Measurements from ENCODE around the gene JAM3.
"Not testable (repeated sequence)": the region's sequence is repeated elsewhere in the genome, so short reads cannot be mapped to it uniquely, and the experiment has no call there.

The JAM3 gene

DNA sequence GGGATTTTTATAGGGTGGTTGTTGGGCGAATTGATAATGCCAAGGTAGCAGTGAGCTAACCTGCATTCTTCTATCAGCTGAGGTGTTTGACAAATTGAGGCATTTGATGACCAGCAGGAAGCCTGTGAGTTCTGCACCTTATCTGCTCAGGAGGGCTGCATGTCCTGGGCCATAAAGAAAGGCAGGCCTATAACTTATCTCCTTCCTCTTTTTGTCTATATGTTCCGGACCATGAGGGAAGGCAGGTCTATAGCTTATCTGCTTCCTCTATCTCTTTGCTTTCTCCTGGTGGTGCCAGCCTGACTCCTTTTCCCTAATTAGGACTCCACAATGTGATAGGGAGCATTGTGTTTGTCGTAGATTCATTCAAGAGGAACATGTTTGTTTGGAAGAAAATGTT is 8.6 kb upstream of the JAM3 start:
- no peak for DNase-seq (ENCODE audit: low read depth in 2 of 2, low spot score in 1 of 2)

DNA sequence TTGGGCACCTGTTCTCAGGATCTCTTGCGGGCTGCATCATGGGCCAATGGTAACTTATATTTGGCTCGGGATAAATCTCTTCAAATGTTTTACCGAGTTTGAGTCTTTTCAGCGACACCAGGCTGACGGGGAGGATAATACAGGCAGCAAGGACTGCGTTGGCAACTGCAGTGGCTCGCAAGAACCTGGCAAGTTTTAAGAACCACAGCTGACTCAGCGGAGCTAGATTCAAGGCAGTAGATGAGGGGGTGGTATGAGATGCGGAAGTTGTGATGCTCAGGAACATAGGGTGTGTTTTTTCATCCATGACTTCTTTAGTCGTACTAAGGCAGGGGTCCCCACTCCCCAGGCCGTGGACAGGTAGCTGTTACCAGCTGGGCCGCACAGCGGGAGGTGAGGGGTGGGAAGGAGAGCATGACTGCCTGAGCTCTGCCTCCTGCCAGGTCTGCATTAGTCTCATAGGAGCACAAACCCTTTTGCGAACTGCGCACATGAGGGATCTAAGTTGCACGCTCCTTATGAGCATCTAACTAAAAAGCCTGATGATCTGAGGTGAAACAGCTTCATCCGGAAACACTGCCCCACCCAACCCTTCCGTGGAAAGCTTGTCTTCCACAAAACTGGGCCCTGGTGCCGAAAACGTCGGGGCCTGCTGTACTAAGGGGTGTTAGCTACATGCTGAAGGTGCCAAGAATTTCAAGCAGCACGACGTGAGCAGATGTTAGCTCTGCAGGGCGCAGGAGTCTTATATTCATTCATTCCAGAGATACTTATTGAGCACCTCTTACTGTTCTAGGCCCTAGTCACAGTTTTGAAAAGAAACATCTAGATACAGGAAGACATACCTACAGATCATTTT is 6.4 kb upstream of the JAM3 start:
- no peak for DNase-seq (ENCODE audit: low read depth in 2 of 2, low spot score in 1 of 2)

GRCh38 chr11:134063124-134063495 is 5.8 kb upstream of the JAM3 start:
- DNase-seq (ENCODE audit: low read depth in 2 of 2, low spot score in 1 of 2) = no peak

DNA sequence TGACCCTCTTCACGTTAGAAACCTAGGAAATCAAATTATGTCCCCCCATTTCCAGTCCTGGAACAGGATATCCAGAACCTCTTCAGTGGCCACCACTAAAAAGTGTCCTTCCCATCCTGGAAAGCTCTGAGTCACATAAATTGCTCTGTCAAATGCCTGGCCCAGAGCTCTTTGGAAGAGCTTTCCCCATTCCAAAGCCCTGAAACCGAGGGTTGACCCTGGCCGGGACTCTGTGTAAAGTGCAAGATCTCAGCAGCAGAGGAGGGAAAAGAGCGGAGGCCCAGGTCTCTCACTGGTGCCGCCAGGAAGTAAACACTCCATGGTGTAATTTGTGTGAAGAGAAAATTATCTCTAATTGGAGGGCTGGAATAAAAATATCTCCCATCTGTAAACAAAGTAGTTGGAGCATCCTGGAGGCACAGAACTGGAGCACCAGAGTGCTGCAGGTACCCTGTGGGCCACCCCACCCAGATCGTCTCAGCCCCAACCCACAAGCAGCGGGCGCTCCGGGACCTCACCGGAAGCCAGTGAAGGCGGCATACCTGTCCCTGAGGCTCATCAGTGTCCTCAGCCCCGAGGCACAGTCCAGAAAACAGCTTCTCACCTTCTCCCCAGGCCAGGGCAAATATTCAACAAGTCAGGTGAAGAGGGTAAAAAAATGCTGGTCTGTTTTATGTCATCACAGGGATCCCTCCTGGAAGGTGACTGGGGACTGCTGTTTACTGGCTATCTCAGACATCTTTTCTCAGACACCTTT is 4.7 kb upstream of the JAM3 start:
- no peak for DNase-seq (ENCODE audit: low read depth in 2 of 2, low spot score in 1 of 2)

GRCh38 chr11:134065381-134065780 is 3.5 kb upstream of the JAM3 start:
- no peak for DNase-seq (ENCODE audit: low read depth in 2 of 2, low spot score in 1 of 2)

DNA sequence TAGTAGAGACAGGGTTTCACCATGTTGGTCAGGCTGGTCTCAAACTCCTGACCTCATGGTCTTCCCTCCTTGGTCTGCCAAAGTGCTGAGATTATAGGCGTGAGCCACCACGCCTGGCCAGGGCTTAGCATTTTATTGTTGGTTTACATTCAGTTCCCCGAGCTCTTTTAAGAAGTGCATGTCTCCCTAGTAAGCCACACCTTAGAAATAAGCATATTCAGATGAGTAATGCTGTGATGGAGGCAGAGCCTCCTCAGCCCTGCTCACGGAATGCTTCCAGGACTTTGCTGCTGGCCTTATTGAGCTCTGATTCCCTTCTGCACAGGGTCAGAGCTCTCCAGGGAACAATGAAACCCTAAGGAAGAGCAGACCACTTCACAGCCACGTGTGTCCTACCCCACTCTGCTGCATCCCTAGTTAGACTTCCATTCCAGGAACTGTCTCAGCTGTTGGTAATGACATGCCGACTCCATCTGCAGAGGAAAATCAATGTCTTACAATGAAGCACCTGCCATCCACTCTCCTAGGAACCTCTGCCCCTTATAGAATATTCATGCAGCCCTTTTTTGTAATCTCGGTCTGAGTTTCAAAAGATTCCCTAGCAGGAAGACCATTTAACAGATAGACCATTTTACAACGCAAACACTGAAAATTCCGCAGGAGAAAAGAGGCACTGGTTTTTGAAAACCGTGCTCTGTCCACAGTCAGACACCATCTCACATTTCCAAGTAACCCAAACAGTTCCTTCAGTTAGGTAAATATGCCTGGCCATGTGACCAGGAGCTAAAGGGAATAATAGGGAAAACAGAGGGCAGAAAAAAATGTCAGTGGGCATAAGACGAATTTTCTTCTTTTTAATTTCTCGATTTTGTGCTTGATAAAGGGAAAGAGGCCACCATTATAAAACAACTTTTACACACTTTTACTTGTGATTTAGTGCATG is 1.7 kb upstream of the JAM3 start:
- no peak for DNase-seq (ENCODE audit: low read depth in 2 of 2, low spot score in 1 of 2)

- DNase-seq (ENCODE audit: low read depth in 2 of 2, low spot score in 1 of 2) = no peak
Measured at GRCh38 chr11:134069426-134070341, 812 bp downstream of the JAM3 start.

DNA sequence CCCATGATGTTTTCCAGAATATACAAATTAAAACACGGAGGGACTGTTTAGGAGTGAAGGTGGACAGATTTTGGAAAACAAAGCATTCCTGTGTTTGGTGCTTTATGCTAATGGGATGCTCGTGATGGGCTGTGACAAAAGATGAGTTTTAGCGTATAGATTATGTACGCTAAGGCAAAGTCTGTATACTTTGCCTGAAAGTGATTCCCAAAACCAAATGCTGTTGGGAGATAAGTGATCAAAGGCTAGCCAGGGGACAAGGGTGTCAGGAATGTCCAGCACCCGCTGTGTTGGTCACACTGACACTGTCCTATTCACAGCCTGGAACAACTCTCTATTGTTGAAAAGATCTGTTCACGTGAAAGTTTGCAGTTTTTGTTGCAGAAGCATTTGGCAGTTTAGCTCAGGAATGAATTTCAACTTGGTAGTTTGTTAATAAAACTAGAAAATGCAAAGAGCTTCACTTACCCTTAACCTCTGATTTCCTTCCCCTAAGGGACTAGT is 1.5 kb downstream of the JAM3 start:
- DNase-seq (ENCODE audit: low read depth in 2 of 2, low spot score in 1 of 2) = no peak

GRCh38 chr11:134071306-134071705 is 2.4 kb downstream of the JAM3 start:
- DNase-seq (ENCODE audit: low read depth in 2 of 2, low spot score in 1 of 2) = no peak

DNA sequence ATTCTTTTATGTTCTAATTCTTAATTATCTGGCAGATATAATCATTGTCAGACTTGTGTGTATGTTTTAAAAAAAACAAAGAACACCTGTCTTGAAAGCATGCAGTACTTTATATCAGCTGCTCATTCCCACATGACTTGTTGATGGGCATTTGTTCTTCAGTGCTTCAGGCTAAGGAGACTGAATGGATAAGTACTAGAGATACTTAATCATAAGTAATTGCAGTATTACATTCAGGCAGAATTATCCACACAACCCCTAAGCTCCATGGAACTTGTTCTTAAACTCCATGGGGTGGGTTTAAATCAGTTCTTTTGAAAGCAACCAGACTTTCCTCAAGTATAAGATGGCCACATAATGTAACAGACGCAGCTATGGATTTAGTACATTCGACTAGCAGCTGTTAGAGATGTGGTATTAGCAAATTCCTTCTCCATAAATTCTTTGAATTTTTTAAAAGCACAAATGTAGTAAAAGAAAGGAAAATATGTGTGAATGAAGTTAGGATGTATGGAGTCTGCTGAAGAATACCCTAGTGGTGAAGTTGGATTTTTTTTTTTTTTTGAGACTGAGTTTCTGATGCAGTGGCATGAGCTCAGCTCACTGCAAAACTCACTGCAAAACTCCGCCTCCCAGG is 3.0 kb downstream of the JAM3 start:
- DNase-seq (ENCODE audit: low read depth in 2 of 2, low spot score in 1 of 2) = no peak

DNA sequence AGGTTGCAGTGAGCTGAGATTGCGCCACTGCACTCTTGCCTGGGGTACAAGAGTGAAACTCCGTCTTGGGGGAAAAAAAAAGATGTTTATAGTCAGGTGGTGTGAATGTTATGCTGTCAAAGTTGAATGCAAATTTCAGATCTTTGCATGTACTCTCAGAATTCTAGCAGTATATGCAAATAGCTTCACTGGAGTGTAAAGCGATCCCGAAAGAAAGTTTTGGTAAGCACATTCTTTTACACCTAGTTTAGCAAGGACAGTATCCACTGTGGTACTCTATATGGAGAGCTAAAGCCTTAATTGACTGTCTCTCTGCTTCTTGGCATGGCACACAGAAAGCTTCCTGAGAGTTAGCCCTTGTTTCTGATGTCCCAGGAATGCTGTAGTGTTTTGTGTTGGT is 4.0 kb downstream of the JAM3 start:
- no peak for DNase-seq (ENCODE audit: low read depth in 2 of 2, low spot score in 1 of 2)

GRCh38 chr11:134074346-134074745 is 5.5 kb downstream of the JAM3 start:
- DNase-seq (ENCODE audit: low read depth in 2 of 2, low spot score in 1 of 2) = no peak

GRCh38 chr11:134074766-134075165 is 5.9 kb downstream of the JAM3 start:
- DNase-seq (ENCODE audit: low read depth in 2 of 2, low spot score in 1 of 2) = no peak

DNA sequence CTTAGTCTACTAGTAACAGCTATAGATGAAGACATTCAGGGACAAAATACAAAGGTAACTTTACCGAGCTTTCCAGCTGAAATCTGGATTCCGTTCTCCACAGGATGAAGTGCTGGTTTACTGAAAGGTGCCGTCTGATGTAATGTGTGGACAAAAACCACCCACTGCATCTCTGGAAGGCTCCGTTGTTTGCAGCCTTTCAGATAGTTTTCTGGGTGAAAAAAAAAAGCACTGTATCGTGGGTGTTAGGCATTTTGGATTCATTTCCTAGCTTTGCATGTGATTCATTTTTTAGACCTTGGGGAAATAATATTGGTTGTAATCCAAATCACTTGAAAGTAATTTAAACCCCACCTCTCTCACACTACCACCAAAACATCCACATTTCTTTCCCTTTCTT is 10.4 kb downstream of the JAM3 start:
- no peak for DNase-seq (ENCODE audit: low read depth in 2 of 2, low spot score in 1 of 2)

GRCh38 chr11:134081258-134081657 is 12.4 kb downstream of the JAM3 start:
- DNase-seq (ENCODE audit: low read depth in 2 of 2, low spot score in 1 of 2) = not testable (repeated sequence)

- DNase-seq (ENCODE audit: low read depth in 2 of 2, low spot score in 1 of 2) = no peak
Measured at GRCh38 chr11:134082990-134083389, 14.1 kb downstream of the JAM3 start.

DNA sequence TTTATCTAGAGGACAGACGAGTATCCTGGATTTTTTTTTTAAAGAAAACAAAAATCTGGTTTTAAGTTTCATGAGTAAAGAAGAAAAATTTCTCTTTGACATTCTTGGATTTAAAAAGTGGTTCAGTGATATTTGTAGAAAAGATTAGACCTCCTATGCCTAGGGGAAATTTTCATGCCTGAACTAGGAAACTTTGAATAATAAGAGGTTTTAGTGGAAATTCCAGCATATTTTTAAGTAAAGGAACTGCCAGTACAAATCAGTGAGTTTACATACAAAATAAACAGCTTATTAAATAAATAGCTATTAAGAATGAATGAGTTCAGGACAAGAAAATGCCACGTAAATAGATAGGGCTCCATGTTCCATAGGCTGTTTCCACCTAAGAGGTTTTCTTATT is 17.5 kb downstream of the JAM3 start:
- no peak for DNase-seq (ENCODE audit: low read depth in 2 of 2, low spot score in 1 of 2)

DNA sequence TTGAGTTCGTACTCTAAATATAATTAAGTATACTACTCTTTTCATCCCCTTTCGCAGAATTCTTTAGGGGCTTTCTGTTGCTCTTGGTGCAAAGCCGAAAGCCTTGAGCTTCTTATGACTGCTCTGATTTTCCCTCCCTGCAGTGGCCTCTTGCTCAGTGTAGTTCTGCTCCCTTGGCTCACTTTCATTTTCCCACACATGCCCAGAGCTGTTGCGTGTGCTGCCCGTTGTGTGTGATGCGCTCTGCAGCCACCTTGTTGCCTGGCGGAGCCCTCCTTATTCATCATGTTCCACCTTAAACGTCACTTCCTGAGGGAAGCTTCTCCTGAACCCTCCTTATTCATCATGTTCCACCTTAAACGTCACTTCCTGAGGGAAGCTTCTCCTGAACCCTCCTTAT is 23.1 kb downstream of the JAM3 start:
- DNase-seq (ENCODE audit: low read depth in 2 of 2, low spot score in 1 of 2) = not testable (repeated sequence)

GRCh38 chr11:134097166-134097565 is 28.3 kb downstream of the JAM3 start:
- no peak for DNase-seq (ENCODE audit: low read depth in 2 of 2, low spot score in 1 of 2)
